MCF 10A (cell line): ENCODE data around the gene CHDH. TPM values are rescaled to one million over a fixed set of nuclear protein-coding genes. Genes with fewer than 3 reads are reported as not detected.

Source experiments
- BruUV-seq: library from RNA; stranded (reverse); fragments of 400-500 nt; replicated peaks from 2 replicates; lab custom pipeline; 2021; lab: Mats Ljungman, UMichigan
- CTCF ChIA-PET: fragments of 300-600 bp; sonication (Branson Sonifier 250); formaldehyde crosslinking; extraction: SDS; loops from one replicate; lab custom pipeline; 2021; ENCODE audit warnings: antibody characterized with exemption, inconsistent platforms; lab: Yijun Ruan, JAX
- POLR2A ChIA-PET: fragments of 300-600, 350-650 bp; sonication (Branson Sonifier 250); formaldehyde crosslinking; extraction: SDS; loops from one replicate; lab custom pipeline; 2020; ENCODE audit warnings: antibody characterized with exemption, inconsistent platforms; lab: Yijun Ruan, JAX
- DNase-seq: peaks from one replicate; pipeline ENCODE4 v3.0.0-alpha.2; 2018; ENCODE audit not compliant: unreplicated experiment
- H3K27ac Mint-ChIP-seq: one replicate; pipeline ENCODE4 v1.8.0; 2022; ENCODE audit warnings: mild to moderate bottlenecking, low read depth, mixed read lengths; ENCODE audit not compliant: unreplicated experiment
- H3K27me3 Mint-ChIP-seq: one replicate; pipeline ENCODE4 v1.8.0; 2022; ENCODE audit warnings: mixed read lengths; ENCODE audit not compliant: insufficient read depth, unreplicated experiment
- H3K36me3 Mint-ChIP-seq: one replicate; pipeline ENCODE4 v1.8.0; 2022; ENCODE audit warnings: mild to moderate bottlenecking, moderate library complexity, mixed read lengths; ENCODE audit not compliant: insufficient read depth, unreplicated experiment
- H3K4me1 Mint-ChIP-seq: one replicate; pipeline ENCODE4 v1.8.0; 2022; ENCODE audit warnings: mixed read lengths; ENCODE audit not compliant: insufficient read depth, unreplicated experiment
- H3K4me3 Mint-ChIP-seq: one replicate; pipeline ENCODE4 v1.8.0; 2022; ENCODE audit warnings: mild to moderate bottlenecking, moderate library complexity, mixed read lengths; ENCODE audit not compliant: unreplicated experiment
- H3K9me3 Mint-ChIP-seq: one replicate; pipeline ENCODE4 v1.8.0; 2022; ENCODE audit warnings: mixed read lengths; ENCODE audit not compliant: unreplicated experiment
- intact Hi-C: fragments of 100-400 bp; cut with micrococcal nuclease; formaldehyde crosslinking; loops from 2 replicates; pipeline ENCODE4 v1.14.1; 2022
- total RNA-seq: library from RNA; stranded (reverse); gene quantifications from 2 replicates; pipeline ENCODE4 v1.2.3, GENCODE V29; 2022
- TF ChIP-seq, protein P1 (sequence below): fragments of 200-600 bp; IDR thresholded peaks from one replicate; pipeline ENCODE4 v1.8.0; 2022; ENCODE audit warnings: antibody characterized with exemption, mild to moderate bottlenecking; ENCODE audit not compliant: unreplicated experiment

The CHDH gene
- total RNA-seq, 1 experiment from 2014 or later: 0.49 TPM

GRCh38 chr3:53765753-53766152 is 80.5 kb downstream of the CHDH start:
- no TSS peak for BruUV-seq
- CTCF ChIA-PET: interaction anchor here (1.4 kb wide), 1 partner anchor 253 kb away, joined by 3 read pairs; no protein-coding TSS in a partner anchor
- Mint-ChIP-seq H3K27ac (no peak overlapping the region), H3K27me3 (peaks cover 12% of the 10 kb centered on the region), H3K4me1 (no peaks in the 10 kb centered on the region), H3K9me3 (no peaks in the 10 kb centered on the region), H3K36me3 (no peaks in the 10 kb centered on the region), H3K4me3 (no peak overlapping the region)
- POLR2A ChIA-PET: no interaction called here
- intact Hi-C loops: no loop called here
- TF ChIP-seq, protein P1, sequence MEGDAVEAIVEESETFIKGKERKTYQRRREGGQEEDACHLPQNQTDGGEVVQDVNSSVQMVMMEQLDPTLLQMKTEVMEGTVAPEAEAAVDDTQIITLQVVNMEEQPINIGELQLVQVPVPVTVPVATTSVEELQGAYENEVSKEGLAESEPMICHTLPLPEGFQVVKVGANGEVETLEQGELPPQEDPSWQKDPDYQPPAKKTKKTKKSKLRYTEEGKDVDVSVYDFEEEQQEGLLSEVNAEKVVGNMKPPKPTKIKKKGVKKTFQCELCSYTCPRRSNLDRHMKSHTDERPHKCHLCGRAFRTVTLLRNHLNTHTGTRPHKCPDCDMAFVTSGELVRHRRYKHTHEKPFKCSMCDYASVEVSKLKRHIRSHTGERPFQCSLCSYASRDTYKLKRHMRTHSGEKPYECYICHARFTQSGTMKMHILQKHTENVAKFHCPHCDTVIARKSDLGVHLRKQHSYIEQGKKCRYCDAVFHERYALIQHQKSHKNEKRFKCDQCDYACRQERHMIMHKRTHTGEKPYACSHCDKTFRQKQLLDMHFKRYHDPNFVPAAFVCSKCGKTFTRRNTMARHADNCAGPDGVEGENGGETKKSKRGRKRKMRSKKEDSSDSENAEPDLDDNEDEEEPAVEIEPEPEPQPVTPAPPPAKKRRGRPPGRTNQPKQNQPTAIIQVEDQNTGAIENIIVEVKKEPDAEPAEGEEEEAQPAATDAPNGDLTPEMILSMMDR: no peak
- no peak for DNase-seq

DNA sequence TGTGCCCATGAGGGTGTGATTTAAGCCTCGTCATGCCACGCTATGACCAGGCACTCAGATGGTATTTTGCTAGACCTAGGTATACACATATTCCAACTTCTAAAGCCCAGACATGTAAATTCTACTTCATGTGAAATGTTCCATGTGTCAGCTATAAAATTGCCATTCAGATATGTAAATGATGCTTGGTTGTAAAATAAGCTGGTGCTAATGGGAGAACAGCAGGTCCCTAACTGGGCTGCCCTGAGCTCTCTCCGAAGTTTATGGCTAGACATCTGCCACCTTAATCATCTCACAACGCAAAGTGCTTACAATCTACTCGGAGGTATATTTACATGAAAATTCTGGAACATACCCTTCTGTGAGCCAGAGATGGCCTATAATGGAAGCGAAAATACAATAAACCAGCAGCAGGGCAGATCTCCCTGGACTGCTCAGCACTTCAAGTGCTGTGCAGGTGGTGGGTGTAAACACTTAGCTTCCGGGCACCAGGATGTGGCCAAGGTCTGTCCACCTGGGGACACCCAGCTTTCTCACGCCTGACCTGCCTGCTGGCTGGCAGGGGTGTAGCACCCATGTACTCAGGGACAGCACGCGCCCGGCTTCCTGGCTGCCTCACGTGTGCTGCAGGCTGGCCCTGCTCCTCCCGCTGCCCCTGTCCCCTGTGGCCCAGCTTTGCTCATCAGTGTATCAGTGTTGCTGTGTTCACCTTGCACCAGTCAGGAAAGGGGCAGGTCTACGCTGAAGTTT is 82.0 kb downstream of the CHDH start:
- Mint-ChIP-seq H3K9me3 (no peaks in the 10 kb centered on the region), H3K36me3 (no peaks in the 10 kb centered on the region), H3K27me3 (no peaks in the 10 kb centered on the region), H3K4me3 (no peak overlapping the region), H3K27ac (no peak overlapping the region), H3K4me1 (no peaks in the 10 kb centered on the region)
- no TSS peak for BruUV-seq
- TF ChIP-seq, protein P1: no peak
- ChIA-PET POLR2A (no interaction called here), CTCF (interaction anchor here (0.7 kb wide), 1 partner anchor 389 kb away, joined by 3 read pairs; no protein-coding TSS in a partner anchor)
- intact Hi-C loops: no loop called here
- DNase-seq: no peak

- Mint-ChIP-seq H3K4me1 (no peaks in the 10 kb centered on the region), H3K4me3 (no peak overlapping the region), H3K36me3 (no peaks in the 10 kb centered on the region), H3K27me3 (peaks cover 5% of the 10 kb centered on the region), H3K9me3 (no peaks in the 10 kb centered on the region), H3K27ac (no peak overlapping the region)
- BruUV-seq: no TSS peak
- TF ChIP-seq, protein P1: no peak
- ChIA-PET CTCF (no interaction called here), POLR2A (no interaction called here)
- intact Hi-C loops: no loop called here
- DNase-seq: no peak
Observed at GRCh38 chr3:53763353-53763752, 82.9 kb downstream of the CHDH start.

Other genes starting within 250 kb of the CHDH start
- 0.19 and 0.42 TPM in 2 replicates for gene IL17RB, start 149 bp upstream of the CHDH start, total RNA-seq
- 27.7 and 37.1 TPM in 2 replicates for gene ACTR8, start 35.7 kb upstream of the CHDH start, total RNA-seq
- 55.6 and 66.4 TPM in 2 replicates for gene SELENOK, start 45.4 kb upstream of the CHDH start, total RNA-seq